ENCODE data around the gene NTN1.

Gene NTN1

DNA sequence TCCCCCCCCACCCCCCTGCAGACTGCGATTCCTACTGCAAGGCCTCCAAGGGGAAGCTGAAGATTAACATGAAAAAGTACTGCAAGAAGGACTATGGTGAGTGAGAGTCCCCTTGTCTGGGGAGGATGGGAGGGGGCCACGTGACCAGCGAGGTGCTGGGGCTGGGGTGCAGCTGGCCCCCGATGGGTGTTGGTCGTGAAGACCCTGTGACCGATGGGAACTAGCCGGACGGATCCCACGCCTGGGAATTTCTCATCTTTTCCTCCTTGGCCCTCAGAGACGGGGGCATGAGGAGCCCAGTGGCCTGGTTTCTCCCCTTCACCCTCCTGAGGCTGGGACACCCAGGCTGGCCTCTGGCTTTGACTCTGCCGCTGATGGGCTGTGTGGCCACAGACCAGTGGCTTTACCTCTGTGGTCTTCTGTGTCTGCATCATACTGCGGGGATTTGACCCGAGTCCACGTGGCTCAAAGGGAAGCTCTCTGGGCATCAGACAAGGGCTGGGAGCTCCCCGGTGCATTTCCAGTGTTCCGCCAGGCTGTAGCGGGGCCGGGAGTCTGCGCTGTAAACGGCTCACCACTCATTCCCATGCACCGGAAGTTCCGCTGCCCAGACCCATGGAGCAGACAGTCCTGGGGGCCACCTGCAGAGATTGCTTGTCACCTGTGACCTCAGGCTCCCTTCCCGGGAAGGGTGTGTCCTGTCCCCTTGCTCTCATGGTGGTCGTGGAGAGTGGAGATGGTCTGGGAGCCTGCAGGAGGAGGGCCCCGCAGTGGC lies 200.0 kb downstream of the NTN1 start:
- DNase-seq = no peak

DNA sequence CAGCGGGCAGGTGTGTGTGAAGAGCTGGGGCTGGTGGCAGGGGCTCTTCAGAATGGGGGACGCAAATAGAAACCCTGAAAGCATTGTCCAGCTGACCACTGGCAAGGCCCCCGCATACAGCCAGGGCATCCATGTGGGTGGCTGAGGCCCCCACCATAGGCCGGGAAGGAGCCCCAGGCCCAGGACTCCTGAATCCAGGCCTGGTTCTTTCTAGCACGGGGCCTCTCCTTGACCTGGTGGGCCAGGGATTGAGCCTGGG lies 200.5 kb downstream of the NTN1 start:
- no peak for DNase-seq

DNA sequence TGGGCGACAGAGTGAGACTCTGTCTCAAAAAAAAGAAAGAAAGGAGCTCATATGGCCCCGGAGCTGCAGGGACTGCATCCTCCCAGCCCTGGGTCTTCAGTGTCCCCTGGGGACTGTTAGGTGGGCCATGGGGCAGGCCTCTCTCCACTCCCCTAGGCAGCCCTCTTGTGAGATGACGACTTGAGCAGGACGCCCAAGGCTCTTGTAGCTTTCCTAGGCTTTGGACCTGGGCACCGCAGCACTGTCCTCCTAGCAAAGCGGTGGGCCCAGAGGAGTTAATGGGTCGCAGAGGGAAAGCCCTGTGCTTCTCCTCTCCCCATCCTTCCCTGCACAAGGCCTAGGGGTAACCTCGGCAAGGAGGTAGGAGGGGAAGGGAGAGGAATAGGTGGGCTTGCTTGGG lies 202.2 kb downstream of the NTN1 start:
- DNase-seq = no peak

DNA sequence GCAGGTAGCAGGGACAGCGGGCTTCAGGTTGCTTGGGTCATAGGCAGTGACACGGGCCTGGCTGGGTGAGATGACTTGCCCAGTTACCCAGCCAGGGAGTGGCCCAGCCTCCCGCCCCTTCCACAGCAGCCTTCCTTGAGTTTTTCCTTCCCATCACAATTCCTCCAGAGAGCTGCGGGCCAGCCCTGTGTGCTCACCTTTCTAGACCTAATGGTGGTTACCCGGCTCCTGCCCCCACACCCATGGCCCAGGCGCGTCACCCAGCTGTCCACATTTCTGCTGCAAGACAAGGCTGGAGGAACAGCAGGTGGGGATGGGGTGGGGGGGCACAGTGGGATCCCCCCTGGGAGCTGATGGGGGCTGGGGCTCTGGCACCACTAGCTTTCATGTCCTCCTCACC lies 203.2 kb downstream of the NTN1 start:
- no peak for DNase-seq

DNA sequence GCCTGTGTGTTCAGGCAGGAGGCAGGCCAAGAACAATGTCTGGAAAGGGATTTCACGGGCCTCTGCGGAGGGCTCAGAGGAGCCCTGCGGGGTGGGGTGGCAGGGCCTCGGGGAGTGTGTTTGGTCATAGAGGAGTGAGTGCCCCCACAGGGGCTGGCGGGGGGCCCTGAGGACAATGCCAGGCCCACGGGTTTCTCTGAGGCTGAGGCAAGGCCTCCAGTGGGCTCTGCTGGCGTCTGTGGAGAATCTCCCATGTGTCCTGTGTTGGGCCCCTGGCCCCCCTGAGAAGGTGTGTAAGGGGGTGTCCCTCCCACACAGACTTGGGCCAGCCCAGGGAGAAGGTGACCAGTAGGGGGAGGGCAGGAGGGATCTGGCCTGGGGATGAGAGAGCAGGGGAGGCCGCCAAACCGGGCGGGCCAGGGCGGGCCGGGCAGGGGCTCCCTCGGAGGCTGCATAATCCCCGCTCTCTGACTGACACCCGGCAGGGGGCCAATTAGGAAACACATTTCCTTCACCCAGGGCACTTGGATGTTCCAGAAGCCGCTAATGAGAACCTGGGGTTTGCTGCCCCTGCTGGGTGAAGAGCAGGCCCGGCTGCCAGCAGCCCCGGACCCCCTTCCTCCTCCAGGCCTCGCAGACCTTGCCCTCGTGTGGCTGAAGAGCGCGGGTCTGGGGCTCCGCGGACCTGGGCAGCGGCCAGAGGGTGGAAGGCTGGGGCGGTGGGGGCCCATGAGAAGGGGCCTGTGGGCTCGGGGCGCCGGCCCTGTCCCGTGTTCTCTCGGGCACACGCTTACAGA lies 204.2 kb downstream of the NTN1 start:
- no peak for DNase-seq

DNA sequence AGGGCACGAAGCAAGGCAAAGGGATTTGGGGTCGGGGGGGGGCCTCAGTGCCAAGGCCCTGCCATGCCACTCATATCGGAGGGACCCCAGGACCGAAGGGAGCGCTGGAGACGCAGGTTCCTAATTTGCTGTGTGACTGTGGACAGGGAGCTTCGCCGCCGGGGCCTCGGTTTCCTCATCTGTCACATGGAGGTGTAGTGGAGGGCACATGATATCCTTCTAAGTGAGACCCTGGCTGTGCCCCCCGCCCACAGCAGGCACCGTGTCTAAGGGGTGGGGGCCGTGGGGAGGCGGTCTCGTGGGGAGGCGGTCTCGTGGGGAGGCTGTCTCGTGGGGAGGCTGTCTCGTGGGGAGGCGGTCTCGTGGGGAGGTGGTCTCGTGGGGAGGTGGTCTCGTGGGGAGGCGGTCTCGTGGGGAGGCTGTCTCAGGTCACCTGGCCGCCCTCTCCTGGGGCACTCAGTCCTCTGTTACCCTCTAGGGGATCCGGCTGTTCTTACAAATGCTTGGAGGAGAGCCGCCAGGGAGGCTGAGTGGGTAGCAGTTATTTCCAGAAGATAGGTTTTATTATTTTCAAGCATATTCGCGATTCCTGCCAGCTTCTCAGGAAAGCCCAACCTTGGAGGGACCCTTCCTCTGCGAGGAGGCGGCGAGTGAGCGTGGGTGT lies 205.0 kb downstream of the NTN1 start:
- DNase-seq = no peak

DNA sequence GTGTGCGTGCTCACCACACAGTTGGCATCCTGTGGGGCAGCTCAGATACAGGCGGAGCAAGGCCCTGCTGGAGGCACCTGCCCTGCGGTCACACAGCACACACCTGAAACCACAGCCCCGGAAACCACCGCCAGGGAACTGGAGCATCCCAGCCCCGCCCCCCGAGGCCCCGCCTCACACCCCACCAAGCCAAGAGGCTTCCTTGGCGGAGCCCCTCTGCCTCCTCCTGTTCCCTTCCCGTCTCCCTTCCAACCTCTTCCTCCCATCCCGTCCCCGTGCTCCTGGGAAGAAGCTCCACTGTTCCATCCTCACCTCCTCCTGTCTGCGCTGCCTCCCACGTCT lies 205.5 kb downstream of the NTN1 start:
- DNase-seq = no peak

DNA sequence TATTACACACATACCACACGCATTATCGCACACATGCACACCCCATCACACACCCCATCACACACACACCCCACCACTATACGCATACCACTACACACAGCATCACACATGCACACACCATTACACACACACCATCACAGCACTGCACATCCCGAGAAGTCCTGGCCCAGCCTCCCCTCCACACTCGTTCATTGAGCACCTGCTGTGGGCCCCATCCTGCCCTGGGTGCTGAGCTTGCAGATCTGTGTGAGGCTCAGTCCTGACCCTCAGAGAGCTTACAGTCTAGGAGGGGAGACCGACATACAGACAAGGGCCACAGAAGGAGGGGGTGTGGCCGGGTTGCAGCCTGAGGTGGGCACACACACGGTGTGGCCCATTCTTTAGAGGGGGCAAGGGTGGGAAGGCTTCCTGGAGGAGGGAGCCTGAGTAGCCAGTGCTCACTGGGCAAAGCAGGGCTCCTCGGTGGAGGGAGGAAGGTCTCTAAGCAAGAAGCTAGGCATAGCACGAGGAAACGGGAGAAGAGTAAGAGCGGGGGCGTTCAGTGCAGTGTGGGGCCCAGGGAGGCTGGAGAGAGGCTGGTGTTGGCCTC lies 206.6 kb downstream of the NTN1 start:
- DNase-seq = no peak

DNA sequence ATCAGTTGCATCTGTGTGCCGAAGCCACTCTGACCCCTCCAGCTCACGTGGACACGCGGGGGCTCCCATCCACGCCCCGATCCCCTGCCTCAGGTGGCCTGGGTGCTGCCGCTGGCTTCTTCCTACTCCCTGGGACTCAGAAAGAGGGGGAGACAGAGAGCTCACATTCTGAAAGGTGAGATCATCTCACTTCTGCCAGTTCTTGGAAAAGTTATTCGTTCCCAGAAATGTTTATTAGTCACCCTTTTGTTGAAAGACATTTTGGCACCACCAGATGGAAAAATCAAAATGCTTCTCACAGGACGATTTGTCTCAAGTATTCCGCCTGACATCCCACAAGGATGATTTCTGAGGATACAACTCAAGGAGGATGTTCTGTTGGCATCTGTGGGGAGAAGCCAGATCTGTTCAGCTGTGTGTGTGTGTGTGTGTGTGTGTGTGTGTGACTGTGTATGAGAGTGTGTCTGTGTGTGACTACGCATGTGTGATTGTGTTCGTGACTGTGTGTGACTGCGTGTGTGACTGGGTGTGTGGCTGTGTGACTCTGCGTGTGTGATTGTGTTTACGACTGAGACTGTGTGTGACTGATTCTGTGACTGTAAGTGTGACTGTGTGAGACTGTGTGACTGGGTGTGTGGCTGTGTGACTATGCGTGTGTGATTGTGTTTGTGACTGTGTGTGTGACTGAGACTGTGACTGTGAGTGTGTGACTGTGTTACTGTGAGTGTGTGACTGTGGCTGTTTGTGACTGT lies 207.3 kb downstream of the NTN1 start:
- DNase-seq = no peak

DNA sequence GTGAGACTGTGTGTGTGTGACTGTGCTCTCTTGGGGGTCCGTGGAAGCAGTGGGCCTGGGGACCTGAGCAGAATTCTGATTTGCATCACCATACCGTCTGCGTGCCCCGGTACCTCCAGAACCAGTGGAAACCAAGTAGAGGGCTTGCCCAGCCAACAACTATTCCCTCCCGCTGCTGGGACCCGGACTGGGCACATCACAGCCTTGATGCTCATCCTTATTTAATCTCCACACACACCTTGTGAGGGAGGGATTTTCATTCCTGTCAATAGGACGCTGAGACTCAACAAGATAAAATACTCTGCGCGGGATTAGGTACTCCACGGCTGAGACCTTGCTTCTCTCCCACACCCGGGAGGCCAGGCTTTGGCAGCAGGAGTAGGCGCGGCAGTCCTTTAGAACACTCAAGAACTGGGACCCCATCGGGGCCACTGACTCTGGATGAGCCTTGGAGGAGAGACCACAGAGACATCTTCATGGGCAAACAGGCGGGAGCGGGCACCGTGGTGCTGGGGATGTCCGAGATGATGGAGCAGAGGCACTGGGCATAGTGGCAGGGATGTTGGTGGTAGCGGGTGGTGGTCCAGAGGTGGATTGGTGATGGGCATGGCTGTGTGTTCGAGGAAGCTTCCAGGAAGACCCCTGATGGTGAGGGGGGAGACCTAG lies 208.0 kb downstream of the NTN1 start:
- no peak for DNase-seq

DNA sequence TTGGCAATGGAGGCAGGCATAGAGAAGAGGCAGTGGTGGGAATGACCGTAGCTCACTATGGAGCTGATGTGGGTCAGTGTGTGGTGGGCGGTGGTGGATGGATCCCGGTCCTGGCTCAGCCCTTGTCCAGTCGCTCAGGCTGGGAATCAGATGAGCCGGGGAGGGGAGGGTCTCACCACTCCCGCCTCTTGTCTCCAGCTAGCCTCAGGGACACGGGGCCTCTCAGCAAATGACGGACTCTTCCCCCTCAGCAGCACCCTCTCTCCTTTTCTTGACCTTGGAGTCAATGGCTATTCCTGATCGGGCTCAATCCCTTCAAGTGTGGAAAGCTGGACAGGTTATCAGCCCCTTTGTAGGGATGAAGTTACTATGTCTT lies 208.5 kb downstream of the NTN1 start:
- no peak for DNase-seq

DNA sequence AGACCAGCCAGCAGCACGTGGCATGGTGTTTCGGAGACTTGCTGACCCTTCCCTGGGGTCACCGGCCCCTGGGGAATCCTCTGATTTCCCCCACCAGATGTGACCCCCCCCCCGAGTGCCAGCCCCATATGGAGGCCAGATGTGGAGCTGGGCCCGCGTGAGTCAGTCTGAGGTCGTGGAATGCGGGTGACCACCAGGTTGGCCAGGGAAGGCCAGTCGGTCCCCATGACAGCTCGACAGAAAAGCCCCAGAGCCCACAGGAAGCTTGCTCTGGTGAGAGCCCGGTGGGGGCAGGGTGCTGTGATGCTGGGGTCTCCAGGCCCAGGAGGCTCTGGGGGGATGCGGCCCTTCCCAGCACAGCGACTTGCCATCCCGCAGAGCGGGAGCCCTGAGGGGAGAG lies 209.0 kb downstream of the NTN1 start:
- DNase-seq = no peak

DNA sequence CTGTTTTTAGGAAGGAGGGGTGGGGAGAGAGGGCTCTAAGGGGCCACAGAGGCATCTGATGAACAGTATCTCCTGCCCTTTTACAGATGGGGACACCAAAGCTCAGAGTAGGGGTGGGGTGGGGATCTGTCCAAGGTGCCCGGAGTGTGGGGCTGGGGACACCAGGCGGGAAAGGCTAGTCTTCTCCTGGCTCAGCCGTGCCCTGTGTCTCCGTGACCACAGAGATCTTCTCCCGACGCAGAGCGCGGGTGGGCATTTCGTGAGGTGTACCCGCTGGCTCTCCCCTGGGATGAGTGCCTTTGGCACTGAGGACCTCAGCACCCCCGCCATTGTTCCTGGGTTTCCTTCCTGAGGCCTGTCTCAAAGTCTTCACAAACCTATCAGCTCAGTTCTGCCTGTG lies 209.6 kb downstream of the NTN1 start:
- DNase-seq = no peak

DNA sequence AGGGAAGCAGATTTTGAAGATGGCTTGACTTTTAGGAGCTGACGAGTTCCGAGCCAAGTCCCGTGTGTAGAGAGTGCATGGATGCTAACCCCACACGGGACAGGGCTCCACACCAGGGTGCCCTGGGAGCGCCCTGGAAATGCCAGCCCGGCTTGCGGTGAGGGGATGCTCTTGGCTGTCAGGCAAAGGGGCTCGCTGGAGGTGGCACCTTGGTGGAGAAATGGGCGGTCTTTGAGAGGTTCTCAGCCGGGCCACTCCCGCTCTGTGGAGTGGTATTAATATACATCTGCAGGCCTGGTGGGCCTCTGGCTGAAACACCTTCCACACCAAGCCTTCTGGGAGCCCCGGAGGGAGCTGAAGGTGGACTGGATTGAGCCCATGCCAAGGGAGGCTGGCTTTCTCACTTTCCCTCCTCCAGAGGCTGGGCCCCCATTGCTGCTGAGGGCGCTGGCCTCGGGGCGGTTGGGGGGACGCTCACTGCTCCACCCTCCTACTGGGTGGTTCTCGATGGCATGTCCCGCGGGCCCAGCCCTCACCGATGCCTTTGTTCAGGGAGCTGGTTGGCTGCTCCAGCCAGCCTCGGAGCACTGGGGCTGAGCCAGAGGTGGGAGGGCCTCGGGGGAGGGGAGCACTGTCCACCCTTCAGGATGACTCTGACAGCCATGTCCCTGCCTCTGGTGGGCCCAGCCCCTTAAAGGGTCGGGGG lies 210.3 kb downstream of the NTN1 start:
- DNase-seq = no peak

DNA sequence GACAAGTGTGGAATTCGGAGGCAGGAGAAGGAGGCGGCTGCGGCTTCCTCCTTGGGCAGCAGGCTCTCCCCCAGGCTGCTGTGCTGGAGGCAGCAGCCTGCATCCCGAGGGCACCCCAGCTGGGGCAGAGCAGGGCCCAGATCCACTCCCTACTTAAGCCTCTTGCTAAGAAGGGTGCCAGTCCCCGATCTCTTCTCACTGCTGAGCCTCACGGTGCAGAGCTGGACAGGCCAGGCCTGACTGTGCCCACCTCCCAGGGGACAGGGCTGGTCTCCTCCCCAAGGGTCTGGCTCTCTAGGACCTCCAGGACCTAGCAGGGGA lies 210.8 kb downstream of the NTN1 start:
- DNase-seq = no peak

DNA sequence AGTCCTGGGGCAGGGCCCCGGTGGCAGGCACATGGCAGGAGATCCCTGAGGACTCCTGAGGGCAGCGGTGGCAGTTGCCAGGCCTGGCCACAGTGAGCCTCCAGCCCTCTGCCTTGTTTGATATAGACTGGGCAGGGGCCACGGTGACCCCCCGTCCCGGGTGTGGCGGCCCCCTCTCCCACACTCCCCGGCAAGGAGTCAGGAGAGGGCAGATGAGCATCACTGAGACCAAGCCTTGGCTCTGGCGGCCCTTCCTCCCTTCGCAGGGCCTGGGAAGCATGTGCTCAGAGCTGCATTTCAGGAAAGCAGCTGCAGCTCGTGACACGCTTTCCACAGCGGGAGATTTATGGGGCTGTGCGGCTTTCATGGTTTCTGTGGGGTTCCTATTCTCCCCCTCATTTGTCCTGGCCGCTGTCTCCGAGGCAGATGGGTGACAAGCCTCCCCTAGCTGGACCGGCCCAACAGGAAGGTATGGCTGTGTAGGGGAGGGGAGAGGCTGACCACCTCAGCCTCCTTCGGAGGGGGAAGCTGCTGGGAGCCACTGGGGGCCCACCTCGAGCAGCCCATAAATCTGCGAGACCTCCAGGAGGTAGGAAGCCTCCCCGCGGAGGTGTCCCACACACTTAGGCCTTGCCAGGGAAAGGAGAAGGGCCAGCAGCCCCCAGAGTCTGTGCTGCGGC lies 211.4 kb downstream of the NTN1 start:
- no peak for DNase-seq

DNA sequence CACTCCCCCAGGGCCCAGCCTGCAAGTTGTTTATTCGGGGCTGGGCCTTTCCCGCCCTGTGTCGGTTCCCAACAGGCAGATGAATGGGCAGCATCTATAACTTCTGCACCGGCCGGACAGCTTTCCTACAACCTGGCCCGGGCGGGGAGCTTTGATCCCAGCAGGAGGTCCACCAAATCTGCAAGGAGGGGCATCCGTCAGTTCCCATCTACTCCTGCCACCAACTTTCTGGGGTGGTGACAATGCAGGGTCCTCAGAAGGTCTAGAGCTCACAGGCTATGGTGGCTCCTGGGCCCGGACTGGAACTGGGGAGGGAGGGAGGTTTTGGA lies 211.9 kb downstream of the NTN1 start:
- no peak for DNase-seq

DNA sequence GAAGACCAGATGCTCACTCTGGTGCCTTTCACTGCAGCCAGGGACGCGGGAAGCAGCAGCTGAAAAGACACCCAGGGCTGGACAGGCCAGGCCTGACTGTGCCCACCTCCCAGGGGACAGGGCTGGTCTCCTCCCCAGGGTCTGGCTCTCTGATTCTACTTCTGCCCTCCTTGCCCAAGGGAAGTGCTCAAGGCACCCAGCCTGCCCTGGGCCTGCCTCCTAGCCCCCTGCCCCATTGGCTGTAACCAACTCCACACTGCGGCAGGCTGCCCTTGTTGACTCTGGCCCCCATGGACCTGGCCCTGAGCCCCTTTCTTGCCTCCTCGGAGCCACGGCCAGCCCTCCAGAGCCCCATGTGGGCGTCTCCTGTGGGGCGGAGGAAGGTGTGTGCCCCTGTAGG lies 212.5 kb downstream of the NTN1 start:
- DNase-seq = no peak

DNA sequence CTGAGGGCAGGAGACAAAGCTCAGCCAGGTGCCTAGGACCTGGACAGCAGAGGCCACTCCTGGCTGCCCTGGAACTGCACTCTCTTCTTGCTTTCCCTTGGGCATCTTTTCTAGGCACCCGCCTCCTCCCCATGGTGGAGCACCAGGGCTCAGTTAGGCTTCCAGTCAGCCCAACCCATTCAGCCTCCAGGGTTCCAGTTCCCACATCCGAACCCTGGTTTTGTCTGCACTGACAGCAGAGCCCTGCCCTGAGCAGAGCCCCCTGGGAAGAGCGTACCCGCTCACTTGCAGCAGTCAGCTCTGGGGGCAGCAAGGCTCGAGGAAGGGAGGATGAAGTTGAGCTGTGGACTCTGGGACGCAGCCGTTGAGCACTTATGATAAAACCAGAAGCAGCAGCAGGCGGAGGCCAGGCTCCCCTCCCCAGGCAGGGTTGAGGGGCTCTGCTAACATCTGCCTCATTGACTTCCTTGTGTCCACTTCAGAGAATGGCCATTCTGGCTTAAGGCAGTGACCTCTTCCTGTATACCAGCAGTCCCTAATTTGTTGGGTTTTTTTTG lies 213.2 kb downstream of the NTN1 start:
- no peak for DNase-seq

DNA sequence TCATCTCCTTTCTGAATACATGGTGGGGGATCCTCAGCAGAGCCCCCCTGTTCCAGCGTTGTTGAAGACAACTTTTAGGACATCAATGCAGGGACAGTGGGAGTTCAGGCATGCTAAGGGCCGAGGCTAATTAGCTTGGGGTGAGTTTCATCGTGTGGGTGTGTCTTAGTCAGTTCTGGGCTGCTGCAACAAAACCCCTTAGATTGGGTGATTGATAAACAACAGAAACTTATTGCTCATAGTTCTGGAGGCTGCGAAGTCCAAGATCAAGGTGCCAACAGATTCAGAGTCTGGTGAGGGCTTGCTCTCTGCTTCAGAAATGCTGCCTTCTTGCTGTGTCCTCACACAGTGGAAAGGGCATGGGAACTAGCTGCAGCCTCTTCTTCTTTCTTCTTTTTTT lies 214.0 kb downstream of the NTN1 start:
- DNase-seq = no peak

DNA sequence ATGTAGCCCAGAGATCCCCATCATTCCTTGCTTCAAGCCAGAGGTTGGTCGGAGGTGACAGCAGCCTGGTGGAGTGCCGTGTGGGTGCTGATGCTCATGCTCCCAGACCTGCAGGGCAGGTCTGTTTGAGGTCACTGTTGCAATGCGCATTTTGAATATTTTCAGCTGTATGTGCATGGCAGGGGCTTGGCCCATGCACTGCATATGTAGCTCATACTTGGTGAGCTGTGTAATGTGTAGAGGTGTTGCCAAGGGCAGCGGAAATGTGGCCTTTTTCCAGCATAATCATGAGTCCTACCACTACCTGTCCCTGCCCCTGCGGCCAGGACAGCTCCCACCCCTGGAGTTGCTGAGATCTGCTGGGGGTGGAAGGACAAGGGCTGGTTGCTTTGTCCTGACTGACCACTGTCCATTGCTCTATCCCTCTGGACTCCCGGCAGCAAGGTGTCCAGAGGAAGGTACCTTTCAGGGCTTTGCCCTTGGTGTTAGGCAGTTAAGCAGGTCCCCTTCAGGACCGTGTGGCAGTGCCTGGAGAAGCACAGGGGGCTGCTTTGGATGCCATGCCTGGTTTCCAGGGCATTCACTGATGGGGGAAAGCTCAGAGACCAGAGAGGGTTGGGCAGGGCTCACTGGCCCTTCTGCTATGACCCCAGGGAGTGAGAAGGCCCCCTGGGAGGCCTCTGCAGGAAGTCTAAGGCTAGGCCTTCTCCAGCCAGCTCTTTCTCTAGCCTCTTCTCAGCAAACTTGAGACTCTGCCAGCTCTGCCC lies 215.2 kb downstream of the NTN1 start:
- no peak for DNase-seq

Data from NCI-H524 treated with DMSO at 0.1 percent for 48 hours (cell line).